K562 (cell line): ENCODE data around the gene EFCAB5.

Source experiments
- BRD4 ChIP-seq: fragments of 200-600 bp; sonication (generic); IDR thresholded peaks from 2 replicates; pipeline ENCODE4 v1.6.1; 2017; ENCODE audit warnings: inconsistent platforms
- CREBBP ChIP-seq: IDR thresholded peaks from one replicate; pipeline ENCODE4 v1.6.1; 2012; ENCODE audit warnings: low read depth, mild to moderate bottlenecking, control low read depth, inconsistent platforms, low read length
- KAT7 ChIP-seq: sonication (generic); formaldehyde crosslinking; IDR thresholded peaks from 2 replicates; pipeline ENCODE4 v1.8.0; 2022; ENCODE audit warnings: missing genetic modification reagents, mild to moderate bottlenecking, borderline replicate concordance
- MED1 ChIP-seq: sonication (generic); formaldehyde crosslinking; IDR thresholded peaks from 2 replicates; pipeline ENCODE4 v1.8.1; 2023; ENCODE audit warnings: missing genetic modification reagents, borderline replicate concordance
- NBN ChIP-seq: fragments of 450-650 bp; IDR thresholded peaks from 2 replicates; pipeline ENCODE4 v1.6.1; 2016; ENCODE audit warnings: low read depth, mild to moderate bottlenecking
- PRMT5 ChIP-seq: sonication (generic); formaldehyde crosslinking; IDR thresholded peaks from 2 replicates; pipeline ENCODE4 v1.5.0; 2020; ENCODE audit warnings: missing genetic modification reagents
- PRPF4 ChIP-seq: fragments of 200-400 bp; formaldehyde crosslinking; IDR thresholded peaks from one replicate; pipeline ENCODE4 v1.6.1; 2017; ENCODE audit warnings: low read length, low read depth, mild to moderate bottlenecking; ENCODE audit not compliant: insufficient read depth, poor library complexity, severe bottlenecking
- RFX5 ChIP-seq: IDR thresholded peaks from 2 replicates; pipeline ENCODE4 v1.6.1; 2011; ENCODE audit warnings: low read depth, mild to moderate bottlenecking, improper control_type of control experiment, low read length
- STAT5B ChIP-seq: fragments of 250-450 bp; sonication (Bioruptor Pico); IDR thresholded peaks from 2 replicates; pipeline ENCODE4 v1.8.0; 2021; ENCODE audit warnings: mild to moderate bottlenecking, inconsistent platforms
- TCF7 ChIP-seq: sonication (generic); IDR thresholded peaks from 2 replicates; pipeline ENCODE4 v1.6.1; 2016; ENCODE audit warnings: antibody characterized with exemption, borderline replicate concordance
- ZFP36 ChIP-seq: fragments of 150-350 bp; IDR thresholded peaks from 2 replicates; pipeline ENCODE4 v1.6.1; 2018; ENCODE audit warnings: low read length, low read depth; ENCODE audit not compliant: partially characterized antibody
- TF ChIP-seq, protein P1 (sequence below): fragments of 250-450 bp; sonication (Bioruptor Pico); IDR thresholded peaks from 2 replicates; pipeline ENCODE4 v1.5.0; 2020; ENCODE audit warnings: mild to moderate bottlenecking
- TF ChIP-seq, protein P2 (sequence below), 3 experiments: IDR thresholded peaks in 2 of 3; conservative IDR thresholded peaks in 1 of 3; 2 replicates each; pipeline ENCODE4 v1.5.1; 2011 to 2012; ENCODE audit warnings: low read length in 3 of 3, mild to moderate bottlenecking in 3 of 3, control low read depth in 2 of 3, improper control_type of control experiment in 1 of 3, inconsistent platforms in 1 of 3, low read depth in 1 of 3, mixed read lengths in 1 of 3, moderate library complexity in 1 of 3; ENCODE audit not compliant: insufficient read depth in 2 of 3

DNA sequence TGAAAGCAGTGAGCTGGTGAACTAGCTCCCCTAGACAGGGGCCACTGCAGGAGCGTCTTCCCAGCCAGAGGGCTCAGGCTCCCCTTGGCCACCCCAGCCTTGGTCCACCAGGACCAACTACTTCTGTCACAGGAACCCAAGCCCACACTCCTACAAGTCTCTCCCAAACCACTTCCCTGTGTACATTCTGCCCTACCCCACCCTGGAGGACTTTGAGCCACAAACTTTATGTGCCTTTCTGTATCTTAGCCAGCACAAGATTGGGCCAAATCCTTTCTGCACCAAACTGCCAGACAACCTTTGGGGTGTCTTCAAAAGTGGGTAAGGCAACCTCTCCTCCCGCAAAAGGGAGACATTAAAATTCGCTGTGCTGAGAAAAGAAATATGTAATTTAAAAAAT, 31.6 kb downstream of the EFCAB5 start:
- TF ChIP-seq STAT5B (CRISPR knock-in tag) = no peak
- TF ChIP-seq, protein P1, sequence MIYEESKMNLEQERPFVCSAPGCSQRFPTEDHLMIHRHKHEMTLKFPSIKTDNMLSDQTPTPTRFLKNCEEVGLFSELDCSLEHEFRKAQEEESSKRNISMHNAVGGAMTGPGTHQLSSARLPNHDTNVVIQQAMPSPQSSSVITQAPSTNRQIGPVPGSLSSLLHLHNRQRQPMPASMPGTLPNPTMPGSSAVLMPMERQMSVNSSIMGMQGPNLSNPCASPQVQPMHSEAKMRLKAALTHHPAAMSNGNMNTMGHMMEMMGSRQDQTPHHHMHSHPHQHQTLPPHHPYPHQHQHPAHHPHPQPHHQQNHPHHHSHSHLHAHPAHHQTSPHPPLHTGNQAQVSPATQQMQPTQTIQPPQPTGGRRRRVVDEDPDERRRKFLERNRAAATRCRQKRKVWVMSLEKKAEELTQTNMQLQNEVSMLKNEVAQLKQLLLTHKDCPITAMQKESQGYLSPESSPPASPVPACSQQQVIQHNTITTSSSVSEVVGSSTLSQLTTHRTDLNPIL = no peak
- TF ChIP-seq, protein P2, sequence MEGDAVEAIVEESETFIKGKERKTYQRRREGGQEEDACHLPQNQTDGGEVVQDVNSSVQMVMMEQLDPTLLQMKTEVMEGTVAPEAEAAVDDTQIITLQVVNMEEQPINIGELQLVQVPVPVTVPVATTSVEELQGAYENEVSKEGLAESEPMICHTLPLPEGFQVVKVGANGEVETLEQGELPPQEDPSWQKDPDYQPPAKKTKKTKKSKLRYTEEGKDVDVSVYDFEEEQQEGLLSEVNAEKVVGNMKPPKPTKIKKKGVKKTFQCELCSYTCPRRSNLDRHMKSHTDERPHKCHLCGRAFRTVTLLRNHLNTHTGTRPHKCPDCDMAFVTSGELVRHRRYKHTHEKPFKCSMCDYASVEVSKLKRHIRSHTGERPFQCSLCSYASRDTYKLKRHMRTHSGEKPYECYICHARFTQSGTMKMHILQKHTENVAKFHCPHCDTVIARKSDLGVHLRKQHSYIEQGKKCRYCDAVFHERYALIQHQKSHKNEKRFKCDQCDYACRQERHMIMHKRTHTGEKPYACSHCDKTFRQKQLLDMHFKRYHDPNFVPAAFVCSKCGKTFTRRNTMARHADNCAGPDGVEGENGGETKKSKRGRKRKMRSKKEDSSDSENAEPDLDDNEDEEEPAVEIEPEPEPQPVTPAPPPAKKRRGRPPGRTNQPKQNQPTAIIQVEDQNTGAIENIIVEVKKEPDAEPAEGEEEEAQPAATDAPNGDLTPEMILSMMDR (IDR thresholded peaks at IDR 0.05 in 2 of 3, conservative IDR thresholded peaks at IDR 0.05 in 1 of 3; ENCODE audit: insufficient read depth in 2 of 3, low read depth in 1 of 3, low read length in 3 of 3) = no peak
- TF ChIP-seq NBN = no peak
- no peak for TF ChIP-seq KAT7 (CRISPR knock-in tag)
- no peak for TF ChIP-seq RFX5
- no peak for TF ChIP-seq TCF7
- TF ChIP-seq ZFP36 = no peak
- no peak for TF ChIP-seq PRPF4
- TF ChIP-seq PRMT5 = no peak
- no peak for TF ChIP-seq CREBBP
- TF ChIP-seq BRD4 = no peak
- TF ChIP-seq MED1 = no peak
